ENCODE measurements around the gene RNLS. TPM values are rescaled to one million over a fixed set of nuclear protein-coding genes. Genes with fewer than 3 reads are reported as not detected.

Gene RNLS
- total RNA-seq, 1 donor from 2014 or later, result 5.3 TPM

DNA sequence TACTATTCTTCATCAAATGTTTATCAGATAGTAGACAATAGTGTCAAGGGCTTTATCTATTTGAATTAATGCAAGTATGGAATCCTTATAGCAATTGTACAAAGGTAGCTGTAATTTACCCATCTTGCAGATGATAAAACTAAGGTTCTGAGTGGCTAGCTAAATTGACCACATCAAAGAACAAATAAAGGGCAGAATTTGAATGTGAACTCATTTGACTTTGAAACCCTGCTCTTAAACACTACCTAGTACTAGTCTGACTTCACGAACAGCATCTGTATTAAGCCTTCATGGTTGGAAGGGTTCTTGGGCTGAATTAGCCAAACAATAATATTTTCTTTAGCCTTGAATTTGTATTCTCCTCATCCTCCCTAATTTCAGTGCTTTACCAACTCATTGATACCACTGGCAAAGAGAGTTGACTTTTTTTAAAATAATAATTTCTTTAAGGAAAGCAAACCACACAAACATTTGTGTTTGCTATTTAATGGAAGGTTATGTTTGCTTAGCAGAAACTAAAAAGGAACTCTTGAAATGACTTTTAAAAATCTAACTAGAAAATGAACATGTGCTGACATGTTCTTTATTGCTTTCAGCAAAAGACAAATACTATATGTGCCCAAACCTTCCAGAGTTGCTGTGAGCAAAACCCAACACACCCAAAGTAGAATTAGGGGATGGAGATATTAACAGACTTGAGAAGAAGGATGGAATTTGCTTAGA is 322.6 kb downstream of the RNLS start:
- no peak for DNase-seq (ENCODE audit: low spot score)

- no peak for DNase-seq (ENCODE audit: low spot score)
Measured at GRCh38 chr10:88259381-88259780, 323.7 kb downstream of the RNLS start.

- no peak for DNase-seq (ENCODE audit: low spot score)
Measured at GRCh38 chr10:88256886-88257285, 326.2 kb downstream of the RNLS start.

- no peak for DNase-seq (ENCODE audit: low spot score)
Measured at GRCh38 chr10:88256013-88256680, 327.0 kb downstream of the RNLS start.

DNA sequence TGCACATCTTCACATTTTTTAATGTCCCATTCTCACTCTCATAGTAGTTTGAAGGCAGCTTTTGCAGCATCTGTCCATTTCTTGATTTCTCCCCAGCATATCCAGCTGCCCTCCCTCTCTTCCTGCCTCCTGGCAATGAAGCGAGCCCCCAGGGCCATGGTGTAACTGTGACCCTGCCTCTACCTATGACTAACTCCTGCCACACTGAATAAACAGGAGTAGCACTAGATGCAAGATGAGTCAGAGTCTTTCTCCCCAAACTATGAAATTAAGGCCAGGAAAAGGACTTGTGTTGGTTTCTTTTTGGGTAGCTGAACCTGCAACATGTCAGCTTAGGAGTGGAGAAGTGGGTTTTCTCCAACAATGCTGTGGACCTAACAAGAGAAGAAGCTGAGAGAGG is 329.0 kb downstream of the RNLS start:
- no peak for DNase-seq (ENCODE audit: low spot score)

GRCh38 chr10:88253622-88254021 is 329.5 kb downstream of the RNLS start:
- no peak for DNase-seq (ENCODE audit: low spot score)

GRCh38 chr10:88253128-88253527 is 330.0 kb downstream of the RNLS start:
- no peak for DNase-seq (ENCODE audit: low spot score)

- DNase-seq (ENCODE audit: low spot score), result no peak
Measured at GRCh38 chr10:88249450-88249849, 333.7 kb downstream of the RNLS start.

- no peak for DNase-seq (ENCODE audit: low spot score)
Measured at GRCh38 chr10:88246675-88247074, 336.4 kb downstream of the RNLS start.

GRCh38 chr10:88245974-88246511 is 337.1 kb downstream of the RNLS start:
- peak; percentile 68 for DNase-seq (ENCODE audit: low spot score)

- DNase-seq (ENCODE audit: low spot score), result no peak
Measured at GRCh38 chr10:88244781-88245625, 338.1 kb downstream of the RNLS start.

GRCh38 chr10:88243836-88244730 is 339.0 kb downstream of the RNLS start:
- peak; percentile 89 for DNase-seq (ENCODE audit: low spot score)

DNA sequence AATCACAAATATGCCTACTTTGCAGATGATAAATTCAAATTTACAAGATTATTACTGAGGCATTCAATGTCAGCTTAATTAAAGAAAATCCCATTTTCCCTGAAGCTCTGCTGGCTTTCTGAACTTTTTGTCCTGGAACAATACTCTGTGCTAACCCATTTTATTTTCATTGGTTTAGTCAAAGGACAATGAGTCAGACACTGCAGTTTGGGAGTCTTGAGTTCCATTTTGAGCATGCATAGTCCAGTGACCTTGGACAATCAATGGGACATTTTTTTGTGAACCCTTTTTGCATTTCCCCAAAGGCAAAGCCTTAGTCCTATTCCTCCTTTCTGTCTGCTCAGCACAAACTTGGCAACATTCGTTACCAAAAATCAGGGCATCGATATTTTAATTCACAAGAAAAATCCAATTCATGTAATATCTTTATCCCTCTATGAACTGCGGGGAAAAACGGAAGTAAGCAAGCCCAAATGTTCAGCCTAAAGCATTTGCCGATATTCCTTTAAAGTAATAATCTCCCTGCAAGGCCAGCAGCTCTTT is 339.8 kb downstream of the RNLS start:
- no peak for DNase-seq (ENCODE audit: low spot score)

GRCh38 chr10:88241501-88241900 is 341.6 kb downstream of the RNLS start:
- no peak for DNase-seq (ENCODE audit: low spot score)

GRCh38 chr10:88239212-88239611 is 343.9 kb downstream of the RNLS start:
- DNase-seq (ENCODE audit: low spot score), result no peak

GRCh38 chr10:88238615-88238914 is 344.6 kb downstream of the RNLS start:
- DNase-seq (ENCODE audit: low spot score), result peak; percentile 81

- DNase-seq (ENCODE audit: low spot score), result peak; percentile 73
Measured at GRCh38 chr10:88237896-88238614, 345.1 kb downstream of the RNLS start.

- no peak for DNase-seq (ENCODE audit: low spot score)
Measured at GRCh38 chr10:88236121-88236743, 346.9 kb downstream of the RNLS start.

DNA sequence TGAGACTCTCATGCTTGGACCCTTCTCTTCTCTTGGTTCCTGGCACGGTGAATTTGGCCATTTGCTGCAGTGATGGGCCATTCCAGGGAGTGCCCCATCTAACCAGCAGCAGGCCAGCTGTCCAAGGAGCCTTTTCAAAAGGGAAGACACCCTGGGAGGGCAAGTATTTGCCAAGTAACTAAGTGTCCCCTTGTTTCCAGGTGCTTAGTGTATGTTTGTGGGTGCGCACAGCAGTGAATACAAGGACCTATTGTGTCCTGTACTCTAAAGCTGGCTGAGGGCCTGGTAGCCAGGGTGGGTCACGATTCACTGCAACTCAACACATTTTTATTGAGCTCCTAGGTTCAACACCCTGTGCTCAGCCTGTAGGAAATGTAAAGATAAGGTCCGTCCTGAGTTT is 348.8 kb downstream of the RNLS start:
- no peak for DNase-seq (ENCODE audit: low spot score)

- peak; percentile 35 for DNase-seq (ENCODE audit: low spot score)
Measured at GRCh38 chr10:88233870-88234269, 349.2 kb downstream of the RNLS start.

All from umbilical cord (tissue), 2 donors.